HFF-Myc (cell line): Measurements from ENCODE around the gene UFD1.
"Not testable (repeated sequence)": the region's sequence is repeated elsewhere in the genome, so short reads cannot be mapped to it uniquely, and the experiment has no call there.

ENCODE experiments used
- DNase-seq: peaks from one replicate; pipeline ENCODE4 v3.0.0-alpha.2; 2011; ENCODE audit warnings: low read depth; ENCODE audit errors: extremely low read depth
- H3K4me3 ChIP-seq: replicated peaks from 2 replicates; pipeline ENCODE4 v1.5.1; 2011; ENCODE audit warnings: low read depth, mild to moderate bottlenecking, control low read depth, low read length
- CTCF ChIP-seq: IDR thresholded peaks from 2 replicates; pipeline ENCODE4 v1.5.1; 2012; ENCODE audit warnings: mild to moderate bottlenecking, low read depth, low read length, control low read depth; ENCODE audit errors: missing control alignments

Gene UFD1

DNA sequence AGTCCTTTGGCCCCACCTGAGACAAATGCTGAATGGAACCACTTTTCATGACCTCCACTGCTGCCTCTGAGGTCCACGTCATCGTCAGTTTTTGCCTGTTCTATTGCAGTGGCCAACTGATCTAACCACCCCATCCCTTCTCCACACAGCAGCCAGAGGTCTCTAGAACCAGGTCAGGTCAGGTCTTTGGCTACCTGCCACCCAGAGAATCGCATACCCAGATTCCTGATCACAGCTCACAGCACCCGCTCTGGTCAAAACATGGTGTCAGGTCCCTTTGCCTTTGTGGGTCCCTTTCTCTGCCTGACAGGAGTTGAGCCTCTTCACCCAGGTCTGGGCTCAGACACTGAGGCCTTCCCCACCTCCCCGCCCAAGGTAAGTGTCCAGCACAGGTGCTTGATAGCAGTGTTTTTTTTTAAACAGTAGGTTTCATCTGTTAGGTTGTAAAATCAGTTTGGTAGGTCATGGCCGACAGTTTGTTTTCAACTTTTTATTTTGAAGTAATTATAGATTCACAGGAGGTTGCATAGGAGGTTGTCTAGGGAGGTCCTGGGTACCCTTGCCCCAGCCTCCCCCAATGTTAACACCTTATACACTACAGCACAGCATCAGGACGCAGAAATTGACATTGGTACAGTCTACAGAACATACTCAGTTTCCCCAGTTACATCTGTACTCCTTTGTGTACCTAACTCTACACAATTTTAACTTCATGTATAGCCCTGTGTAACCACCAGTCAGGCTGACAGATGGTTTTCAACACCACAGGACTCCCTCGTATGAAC is 38.4 kb downstream of the UFD1 start:
- DNase-seq: no peak
- no peak overlapping the region for H3K4me3 ChIP-seq
- TF ChIP-seq CTCF: no peak

GRCh38 chr22:19438298-19438697 is 40.7 kb downstream of the UFD1 start:
- no peak for DNase-seq
- no peak for TF ChIP-seq CTCF
- H3K4me3 ChIP-seq: no peak overlapping the region

DNA sequence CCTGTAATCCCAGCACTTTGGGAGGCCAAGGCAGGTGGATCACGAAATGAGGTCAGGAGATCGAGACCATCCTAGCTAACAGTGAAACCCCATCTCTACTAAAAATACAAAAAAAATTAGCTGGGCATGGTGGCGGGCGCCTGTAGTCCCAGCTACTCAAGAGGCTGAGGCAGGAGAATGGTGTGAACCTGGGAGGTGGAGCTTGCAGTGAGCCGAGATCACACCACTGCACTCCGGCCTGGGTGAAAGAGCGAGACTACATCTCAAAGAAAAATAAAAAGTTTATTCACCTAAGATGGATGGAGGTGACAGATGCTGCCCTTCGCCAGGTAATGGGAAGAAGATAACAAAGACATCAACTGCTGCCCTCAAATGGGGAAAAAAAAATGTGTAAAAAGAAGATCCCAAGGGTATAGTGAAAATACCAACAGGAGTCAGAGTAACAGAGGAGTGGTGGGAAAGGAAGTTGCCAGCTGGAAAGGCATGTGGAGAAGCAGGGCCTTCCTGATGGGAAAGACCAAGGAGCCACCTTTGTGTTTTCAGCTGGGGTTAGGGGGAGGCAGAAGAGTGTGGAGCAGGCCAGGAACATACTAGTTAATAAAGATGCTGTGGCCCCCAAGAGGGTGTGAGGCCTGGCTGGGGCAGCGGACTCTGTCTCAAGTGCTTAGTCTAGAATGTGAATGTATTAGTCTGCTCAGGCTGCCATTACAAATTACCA is 42.4 kb downstream of the UFD1 start:
- not testable (repeated sequence) for H3K4me3 ChIP-seq, DNase-seq

GRCh38 chr22:19434829-19435580 is 44.0 kb downstream of the UFD1 start:
- H3K4me3 ChIP-seq: no peak overlapping the region
- DNase-seq: no peak
- TF ChIP-seq CTCF: no peak

- DNase-seq: no peak
- no peak overlapping the region for H3K4me3 ChIP-seq
- TF ChIP-seq CTCF: no peak
These were observed 44.6 kb downstream of the UFD1 start for GRCh38 chr22:19434401-19434800.

GRCh38 chr22:19432133-19432851 is 46.7 kb downstream of the UFD1 start, which contains the start of gene MRPL40:
TSS of gene MRPL40 (plus strand) at chr22:19432545. CDS start at chr22:19432555, 10 bp downstream.
- no peak for TF ChIP-seq CTCF
- H3K4me3 ChIP-seq: peak within 1 kb of the TSS; percentile 95
- peak; percentile 77 for DNase-seq
